ENCODE data around the gene ZNF48. TPM values are rescaled to one million over a fixed set of nuclear protein-coding genes. Genes with fewer than 3 reads are reported as not detected.
A peak's percentile ranks its signal among the peaks of the same experiment; 100 is the strongest.

The ZNF48 gene
- total RNA-seq, 8 experiments from 2014 or later = 2.2 to 49.5 (median 18.4) TPM

DNA sequence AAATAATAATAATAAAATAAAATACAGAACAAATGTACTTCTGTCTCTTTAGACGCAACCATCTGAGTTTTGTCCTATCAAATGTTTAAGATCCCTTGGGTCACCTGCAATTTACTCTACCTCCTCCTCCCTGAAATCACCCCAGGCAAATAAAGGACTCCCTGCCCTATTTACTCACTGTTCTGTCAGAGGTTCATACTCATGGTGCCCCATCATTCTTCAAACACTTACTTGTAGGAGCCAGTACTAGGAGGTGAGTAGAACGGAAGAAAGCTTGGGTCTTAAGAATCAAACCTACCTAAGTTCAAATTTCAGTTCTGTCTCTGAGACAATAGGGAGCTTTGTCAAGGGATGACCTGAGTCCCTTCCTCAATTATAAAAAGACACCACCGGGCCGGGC, 28.7 kb upstream of the ZNF48 start:
- no peak for ATAC-seq (replicated peaks in 6 of 8)
- WGBS, 10 experiments = 52 to 100% (median 83%) methylated on average over 1 to 4 of the region's 4 CpGs; no CpG with 5 or more reads in 1 of the 10 experiments
- in situ Hi-C loops (cut with MboI; ENCODE audit: low pct_unique_long_range_greater_than_20kb in 2 of 9, low sequenced_read_pairs in 9 of 9, unreplicated experiment in 9 of 9) = no loop called here

GRCh38 chr16:30367349-30368009, 27.7 kb upstream of the ZNF48 start:
- in situ Hi-C loops (cut with MboI; ENCODE audit: low pct_unique_long_range_greater_than_20kb in 2 of 9, low sequenced_read_pairs in 9 of 9, unreplicated experiment in 9 of 9) = no loop called here
- peaks cover 14 to 19% of the 10 kb centered on the region in 2 donors for H3K4me1 ChIP-seq (replicated peaks in 1 of 2)
- ATAC-seq (replicated peaks in 6 of 8) = no peak
- H3K27ac ChIP-seq = no peak overlapping the region
- peak overlapping the region; percentile 49 to 95 (median 82) for H3K4me3 ChIP-seq
- 60 to 100% (median 86%) methylated on average over 1 to 8 of the region's 10 CpGs; no CpG with 5 or more reads in 1 of the 10 experiments for WGBS, 10 experiments

More for the DNA sequence above, 28.7 kb upstream of the ZNF48 start:
- H3K27ac ChIP-seq = no peak overlapping the region
- no peak overlapping the region for H3K4me3 ChIP-seq
- H3K4me1 ChIP-seq (replicated peaks in 1 of 2) = peaks cover 10 to 14% of the 10 kb centered on the region in 2 donors

DNA sequence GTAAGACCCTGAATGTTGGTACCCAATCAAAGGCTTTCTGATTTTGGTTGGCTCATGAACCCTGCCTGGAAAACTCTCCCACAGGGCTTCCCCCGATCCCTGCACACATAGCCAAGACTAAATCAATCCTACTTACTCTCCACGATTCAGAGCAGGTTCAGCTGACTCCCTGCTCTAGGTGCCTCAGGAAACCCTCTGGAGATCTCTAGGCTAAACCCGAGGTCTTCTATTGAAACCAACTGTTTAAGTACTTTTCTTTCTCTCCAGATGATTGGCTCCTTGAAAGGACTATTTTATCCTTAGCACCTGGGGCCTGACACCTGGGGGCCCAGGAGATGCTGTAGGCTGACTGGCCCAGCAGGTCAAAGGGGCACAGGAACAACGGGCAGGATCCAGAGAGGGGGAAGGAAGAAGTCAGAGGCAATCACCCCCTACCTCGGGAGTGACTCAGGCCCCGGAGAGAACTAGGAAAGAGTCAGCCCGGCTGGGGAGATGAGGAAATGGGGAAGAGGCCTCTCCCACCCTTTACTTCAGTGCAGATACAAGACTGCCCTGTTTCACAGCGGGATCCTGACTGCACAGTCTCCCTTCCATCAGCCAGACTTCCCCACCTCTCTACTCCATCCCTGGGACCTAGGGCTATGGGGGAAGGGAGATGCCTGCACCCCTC, 27.0 kb upstream of the ZNF48 start:
- no peak for ATAC-seq (replicated peaks in 6 of 8)
- WGBS, 10 experiments = 0 to 37% (median 8%) methylated on average over 1 to 7 of the region's 8 CpGs; no CpG with 5 or more reads in 4 of the 10 experiments
- Histone ChIP-seq H3K27ac (no peak overlapping the region), H3K4me1 (replicated peaks in 1 of 2) (peaks cover 14 to 19% of the 10 kb centered on the region in 2 donors), H3K4me3 (peak overlapping the region; percentile 49 to 95 (median 82))
- in situ Hi-C loops (cut with MboI; ENCODE audit: low pct_unique_long_range_greater_than_20kb in 2 of 9, low sequenced_read_pairs in 9 of 9, unreplicated experiment in 9 of 9) = no loop called here

DNA sequence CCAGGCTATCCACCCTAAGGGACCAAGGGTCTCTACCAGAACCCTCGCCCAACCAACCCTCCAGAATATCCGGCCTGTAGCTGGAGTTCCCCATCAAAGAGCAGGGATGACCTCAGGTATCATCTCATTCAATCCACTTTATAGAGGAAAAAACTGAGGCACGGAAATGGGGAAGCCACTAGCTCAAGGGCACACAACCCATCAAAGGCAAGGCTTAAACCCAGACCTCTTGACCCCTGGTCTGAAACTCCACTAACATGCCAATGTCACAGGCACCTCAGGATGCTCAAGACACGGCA, 26.5 kb upstream of the ZNF48 start:
- 0 to 43% (median 25%) methylated on average over 2 to 3 of the region's 4 CpGs; no CpG with 5 or more reads in 7 of the 10 experiments for WGBS, 10 experiments
- ATAC-seq (replicated peaks in 6 of 8) = no peak
- peaks cover 14 to 19% of the 10 kb centered on the region in 2 donors for H3K4me1 ChIP-seq (replicated peaks in 1 of 2)
- in situ Hi-C loops (cut with MboI; ENCODE audit: low pct_unique_long_range_greater_than_20kb in 2 of 9, low sequenced_read_pairs in 9 of 9, unreplicated experiment in 9 of 9) = no loop called here
- H3K4me3 ChIP-seq = peak overlapping the region; percentile 49 to 95 (median 82)
- H3K27ac ChIP-seq = no peak overlapping the region

- in situ Hi-C loops (cut with MboI; ENCODE audit: low pct_unique_long_range_greater_than_20kb in 2 of 9, low sequenced_read_pairs in 9 of 9, unreplicated experiment in 9 of 9) = no loop called here
- Histone ChIP-seq H3K27ac (peak overlapping the region; percentile 83 to 91), H3K4me3 (peak overlapping the region; percentile 49 to 95 (median 82)), H3K4me1 (replicated peaks in 1 of 2) (peaks cover 14 to 19% of the 10 kb centered on the region in 2 donors)
- ATAC-seq (replicated peaks in 6 of 8) = no peak
- 0 to 40% (median 0%) methylated on average over 1 to 13 of the region's 45 CpGs; no CpG with 5 or more reads in 5 of the 10 experiments for WGBS, 10 experiments
These were observed 25.9 kb upstream of the ZNF48 start for GRCh38 chr16:30369091-30369937.

- in situ Hi-C loops (cut with MboI; ENCODE audit: low pct_unique_long_range_greater_than_20kb in 2 of 9, low sequenced_read_pairs in 9 of 9, unreplicated experiment in 9 of 9) = no loop called here
- H3K4me1 ChIP-seq (replicated peaks in 1 of 2) = peaks cover 14 to 19% of the 10 kb centered on the region in 2 donors
- H3K27ac ChIP-seq = peak overlapping the region; percentile 83 to 91
- peak overlapping the region; percentile 49 to 95 (median 82) for H3K4me3 ChIP-seq
- no CpG with 5 or more reads among the region's 76 CpGs for WGBS, 10 experiments
- ATAC-seq (replicated peaks in 6 of 8) = peak in 3 of 8 experiments; percentile 4 to 21 (median 5)
These were observed 25.2 kb upstream of the ZNF48 start for GRCh38 chr16:30369938-30370455.

- peak; percentile 83 to 88 (median 84) for ATAC-seq (replicated peaks in 6 of 8)
- WGBS, 10 experiments = 0 to 1% (median 0%) methylated on average over 2 to 15 of the region's 40 CpGs; no CpG with 5 or more reads in 2 of the 10 experiments
- Histone ChIP-seq H3K27ac (peak within 1 kb of the TSS; percentile 91 to 93), H3K4me1 (replicated peaks in 1 of 2) (peaks cover 14 to 19% of the 10 kb centered on the region in 2 donors), H3K4me3 (peak within 1 kb of the TSS; percentile 49 to 95 (median 82))
- in situ Hi-C loops (cut with MboI; ENCODE audit: low pct_unique_long_range_greater_than_20kb in 2 of 9, low sequenced_read_pairs in 9 of 9, unreplicated experiment in 9 of 9) = no loop called here
These were observed 24.6 kb upstream of the ZNF48 start, which contains the start of gene TBC1D10B for GRCh38 chr16:30370456-30371247. Gene TBC1D10B, minus strand, starts transcription at chr16:30370494. Its CDS starts 311 bp downstream, at chr16:30370183.

DNA sequence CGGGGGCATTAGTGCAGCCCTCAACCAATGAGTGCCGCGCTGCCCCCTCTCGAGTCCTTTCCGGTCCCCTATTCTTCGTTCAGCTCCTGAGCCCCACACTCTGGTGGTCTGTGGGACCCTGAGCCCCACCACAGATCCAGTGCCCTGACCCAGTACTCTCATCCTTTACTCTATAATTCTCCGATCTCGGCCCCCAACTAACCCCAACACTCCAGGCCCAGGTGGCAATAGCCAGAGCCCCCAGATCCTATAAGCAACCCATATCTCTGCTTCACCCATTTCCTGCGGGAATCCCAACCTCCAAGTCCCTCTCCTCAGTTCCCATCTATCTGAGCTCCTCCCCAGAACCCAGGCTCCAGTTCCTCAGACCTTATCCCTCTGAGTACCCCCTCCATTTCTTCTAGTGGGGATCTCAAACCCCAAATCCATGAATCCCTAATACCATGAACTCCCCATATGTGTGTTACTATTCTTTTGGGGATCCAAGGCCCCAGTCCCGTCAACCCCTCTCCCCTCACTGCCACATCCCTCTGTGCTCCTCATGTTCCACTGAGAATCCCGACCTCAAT, 23.9 kb upstream of the ZNF48 start:
- no peak for ATAC-seq (replicated peaks in 6 of 8)
- peak overlapping the region; percentile 90 to 93 for H3K27ac ChIP-seq
- in situ Hi-C loops (cut with MboI; ENCODE audit: low pct_unique_long_range_greater_than_20kb in 2 of 9, low sequenced_read_pairs in 9 of 9, unreplicated experiment in 9 of 9) = no loop called here
- peaks cover 14 to 19% of the 10 kb centered on the region in 2 donors for H3K4me1 ChIP-seq (replicated peaks in 1 of 2)
- WGBS, 10 experiments = 0 to 100% (median 46%) methylated on average over 1 to 7 of the region's 11 CpGs; no CpG with 5 or more reads in 4 of the 10 experiments
- peak overlapping the region; percentile 29 to 36 (median 35) for H3K4me3 ChIP-seq

DNA sequence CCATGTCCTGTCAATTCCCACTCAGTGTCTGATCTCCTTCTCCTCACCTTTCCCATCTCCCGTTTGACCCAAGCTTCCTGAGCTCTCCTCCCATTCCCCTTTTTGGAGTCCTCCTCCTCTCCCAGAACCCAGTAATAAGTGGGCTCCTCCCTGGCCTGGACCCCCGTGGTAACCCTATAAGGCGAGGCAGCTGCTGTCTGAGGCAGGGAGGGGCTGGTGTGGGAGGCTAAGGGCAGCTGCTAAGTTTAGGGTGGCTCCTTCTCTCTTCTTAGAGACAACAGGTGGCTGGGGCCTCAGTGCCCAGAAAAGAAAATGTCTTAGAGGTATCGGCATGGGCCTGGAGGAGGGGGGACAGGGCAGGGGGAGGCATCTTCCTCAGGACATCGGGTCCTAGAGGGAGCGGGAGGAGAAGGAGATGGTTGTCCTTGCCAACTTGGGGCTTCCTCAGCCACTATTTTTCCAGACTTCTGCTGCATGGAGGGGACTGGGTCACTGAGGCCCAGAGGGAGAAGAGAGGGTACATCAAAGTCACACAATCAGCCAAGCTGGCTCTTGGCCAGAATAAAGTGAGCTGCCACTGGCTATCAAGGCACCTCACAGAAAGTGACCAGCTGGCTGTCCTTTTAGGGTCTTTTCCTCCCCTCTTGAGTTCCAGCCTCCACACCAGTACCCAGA, 23.0 kb upstream of the ZNF48 start:
- ATAC-seq (replicated peaks in 6 of 8) = no peak
- 0 to 100% (median 69%) methylated on average over 1 to 4 of the region's 6 CpGs; no CpG with 5 or more reads in 4 of the 10 experiments for WGBS, 10 experiments
- H3K27ac ChIP-seq = peak overlapping the region in 1 of 2 donors; percentile 90
- in situ Hi-C loops (cut with MboI; ENCODE audit: low pct_unique_long_range_greater_than_20kb in 2 of 9, low sequenced_read_pairs in 9 of 9, unreplicated experiment in 9 of 9) = no loop called here
- H3K4me3 ChIP-seq = no peak overlapping the region
- peaks cover 17 to 20% of the 10 kb centered on the region in 2 donors for H3K4me1 ChIP-seq (replicated peaks in 1 of 2)

- ATAC-seq (replicated peaks in 6 of 8) = no peak
- 30 to 90% (median 83%) methylated on average over 2 to 4 of the region's 5 CpGs; no CpG with 5 or more reads in 5 of the 10 experiments for WGBS, 10 experiments
- no peak overlapping the region for H3K27ac ChIP-seq
- in situ Hi-C loops (cut with MboI; ENCODE audit: low pct_unique_long_range_greater_than_20kb in 2 of 9, low sequenced_read_pairs in 9 of 9, unreplicated experiment in 9 of 9) = no loop called here
- H3K4me1 ChIP-seq (replicated peaks in 1 of 2) = peaks cover 18 to 22% of the 10 kb centered on the region in 2 donors
- H3K4me3 ChIP-seq = no peak overlapping the region
These were observed 22.5 kb upstream of the ZNF48 start for GRCh38 chr16:30372725-30373124.

DNA sequence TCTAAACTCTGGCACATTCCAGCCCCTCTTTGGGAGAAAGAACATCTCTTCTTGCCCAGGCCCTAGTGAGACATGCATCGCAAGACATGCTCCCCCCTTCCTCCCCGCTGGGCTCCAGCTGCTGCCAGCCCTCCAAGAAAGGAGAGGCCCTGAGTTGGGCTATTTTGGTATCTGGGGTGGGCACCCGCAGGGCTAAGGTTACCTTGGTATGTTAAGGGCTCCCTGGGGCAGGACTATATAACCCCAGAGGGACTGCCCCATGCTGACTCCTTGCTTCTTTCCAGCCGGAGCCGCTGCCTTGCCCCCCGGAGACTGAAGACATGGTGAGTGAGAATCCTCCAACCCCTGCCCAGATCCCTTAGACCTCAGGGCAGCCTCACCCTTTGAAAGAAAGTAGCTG, 20.7 kb upstream of the ZNF48 start, which contains the start of gene MYL11:
MYL11 (plus strand) TSS at position 265 of the 400 bp plus-strand sequence; CDS start at position 321, 56 bp downstream.
- Histone ChIP-seq H3K4me1 (replicated peaks in 1 of 2) (peaks cover 16 to 19% of the 10 kb centered on the region in 2 donors), H3K27ac (no peak within 1 kb of the TSS), H3K4me3 (no peak within 1 kb of the TSS)
- ATAC-seq (replicated peaks in 6 of 8) = no peak
- WGBS, 10 experiments = 70 to 96% (median 76%) methylated on average over 1 to 5 of the region's 6 CpGs; no CpG with 5 or more reads in 4 of the 10 experiments
- in situ Hi-C loops (cut with MboI; ENCODE audit: low pct_unique_long_range_greater_than_20kb in 2 of 9, low sequenced_read_pairs in 9 of 9, unreplicated experiment in 9 of 9) = no loop called here

Data from motor neuron (in vitro differentiated cells).